HG03103 (cell line): ENCODE results near the gene GPR33.
"Not testable (repeated sequence)": the region's sequence is repeated elsewhere in the genome, so short reads cannot be mapped to it uniquely, and the experiment has no call there.

Source experiments
- ATAC-seq: cut with Tn5 transposase; IDR thresholded peaks from one replicate; pipeline ENCODE4 v1.9.1; 2021; ENCODE audit warnings: low read depth; ENCODE audit not compliant: unreplicated experiment

Gene GPR33

DNA sequence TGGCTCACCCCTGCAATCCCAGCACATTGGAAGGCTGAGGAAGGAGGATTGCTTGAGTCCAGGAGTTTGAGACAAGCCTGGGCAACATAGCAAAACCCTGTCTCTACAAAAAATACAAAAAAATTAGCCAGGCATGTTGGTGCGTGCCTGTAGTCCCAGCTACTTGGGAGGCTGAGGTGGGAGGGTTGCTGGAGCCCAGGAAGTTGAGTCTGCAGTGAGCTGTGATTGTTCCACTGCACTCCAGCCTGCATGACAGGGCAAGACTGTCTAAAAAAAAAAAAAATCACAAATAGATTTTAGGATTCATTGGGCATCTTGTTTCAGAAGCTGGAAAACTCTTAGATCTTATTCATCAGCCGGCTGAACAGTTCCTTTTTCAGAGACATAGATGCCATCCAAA is 25.4 kb downstream of the GPR33 start:
- ATAC-seq = not testable (repeated sequence)

DNA sequence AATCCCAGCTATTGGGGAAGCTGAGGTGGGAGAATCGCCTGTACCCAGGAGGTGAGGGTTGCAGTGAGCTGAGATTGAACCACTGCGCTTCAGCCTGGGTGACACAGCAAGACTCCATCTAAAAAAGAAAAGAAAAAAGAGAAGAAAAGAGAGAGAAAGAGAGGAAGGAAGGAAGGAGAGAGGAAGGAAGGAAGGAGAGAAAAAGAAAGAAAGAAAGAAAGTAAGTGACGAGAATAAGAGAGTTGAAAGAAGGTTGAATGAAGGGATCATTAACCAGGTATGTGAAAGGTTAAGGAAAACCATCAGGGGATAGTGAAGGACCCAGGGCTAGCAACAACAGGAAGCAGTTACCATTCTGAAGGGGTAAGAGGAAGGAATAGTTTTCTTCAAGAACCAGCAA is 26.3 kb downstream of the GPR33 start:
- ATAC-seq = no peak

- ATAC-seq = no peak
These were observed 29.9 kb downstream of the GPR33 start for GRCh38 chr14:31457665-31458659.

DNA sequence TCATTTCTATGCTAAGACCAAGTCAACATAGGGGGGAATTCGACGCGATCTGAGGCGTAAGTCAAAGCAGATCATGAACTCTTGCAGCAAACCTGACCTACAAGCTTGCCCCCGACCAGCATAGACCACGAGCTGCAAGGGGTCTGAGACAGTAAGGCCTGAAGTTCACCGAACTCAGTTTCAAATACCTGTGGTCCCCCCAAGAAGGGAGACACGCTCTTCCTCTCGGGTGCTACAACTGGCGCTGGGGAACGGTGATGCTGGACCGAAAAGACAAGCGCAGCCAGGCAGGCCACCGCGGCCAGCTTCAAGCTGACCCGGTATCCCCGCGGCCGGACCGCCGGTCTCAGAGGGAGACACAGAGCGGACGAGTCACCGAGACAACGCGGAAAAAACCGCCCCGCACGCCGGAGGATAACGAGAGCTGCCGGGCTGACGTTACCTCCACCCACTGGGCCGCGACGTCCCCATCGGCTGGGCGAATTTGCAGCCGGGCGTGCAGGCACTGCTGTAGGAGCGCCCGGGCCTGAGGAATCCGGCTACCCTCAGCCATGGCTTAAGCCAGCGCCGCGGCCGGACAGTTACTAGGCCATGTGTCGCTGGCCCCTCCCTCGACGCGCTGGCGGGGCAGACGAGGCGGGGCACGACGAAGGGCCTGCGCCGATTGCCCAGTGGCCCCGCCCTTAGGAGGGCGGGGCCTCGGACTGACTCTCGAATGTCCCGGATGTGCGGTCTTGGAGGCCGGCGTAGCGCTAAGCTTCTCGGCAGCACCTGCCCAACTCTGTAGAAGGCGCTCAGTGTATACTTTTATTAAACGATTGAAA is 30.8 kb downstream of the GPR33 start, which contains the start of gene DTD2:
TSS of gene DTD2 (minus strand) at position 666 of the 824 bp plus-strand sequence. CDS start at position 553, 113 bp downstream.
- peak; percentile 94 for ATAC-seq

- no peak for ATAC-seq
These were observed 37.7 kb downstream of the GPR33 start for GRCh38 chr14:31449971-31450610.

- ATAC-seq = no peak
These were observed 38.7 kb downstream of the GPR33 start for GRCh38 chr14:31449136-31449535.

GRCh38 chr14:31445703-31446102 is 42.1 kb downstream of the GPR33 start:
- no peak for ATAC-seq

DNA sequence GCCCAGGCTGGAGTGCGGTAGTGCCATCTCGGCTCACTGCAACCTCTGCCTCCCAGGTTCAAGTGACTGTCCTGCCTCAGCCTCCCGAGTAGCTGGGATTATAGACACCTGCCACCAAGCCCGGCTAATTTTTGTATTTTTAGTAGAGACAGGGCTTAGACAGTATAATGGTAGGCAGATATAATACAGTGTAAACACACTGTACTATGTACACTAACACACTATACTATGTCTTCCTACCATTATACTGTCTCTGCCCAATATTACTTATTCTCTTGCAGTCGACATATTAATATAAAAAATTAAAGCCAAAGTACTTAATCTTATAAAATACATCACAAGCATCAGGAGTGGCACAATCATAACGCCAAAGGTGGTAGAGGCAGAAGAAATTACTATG is 45.6 kb downstream of the GPR33 start:
- no peak for ATAC-seq

GRCh38 chr14:31441273-31442111 is 46.3 kb downstream of the GPR33 start:
- no peak for ATAC-seq

GRCh38 chr14:31440280-31440679 is 47.6 kb downstream of the GPR33 start:
- ATAC-seq = no peak

DNA sequence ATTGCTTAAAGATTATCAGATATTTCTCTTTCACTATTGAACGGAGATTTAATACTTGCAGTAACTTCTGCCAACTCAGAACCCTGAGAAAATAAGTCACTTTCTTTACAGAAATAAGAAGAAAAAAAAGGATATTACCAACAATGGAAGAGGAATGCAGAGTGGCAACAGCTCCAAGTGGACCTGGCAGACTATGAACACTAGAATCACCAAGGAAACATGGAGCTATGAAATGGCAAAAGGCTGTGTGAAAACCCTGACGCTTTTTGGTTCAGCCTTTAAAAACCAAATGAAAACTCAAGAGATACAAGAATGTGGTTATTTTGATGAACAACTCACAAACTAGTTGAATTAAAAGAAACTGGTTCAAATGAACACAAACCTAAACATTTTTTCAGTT is 48.3 kb downstream of the GPR33 start:
- no peak for ATAC-seq

DNA sequence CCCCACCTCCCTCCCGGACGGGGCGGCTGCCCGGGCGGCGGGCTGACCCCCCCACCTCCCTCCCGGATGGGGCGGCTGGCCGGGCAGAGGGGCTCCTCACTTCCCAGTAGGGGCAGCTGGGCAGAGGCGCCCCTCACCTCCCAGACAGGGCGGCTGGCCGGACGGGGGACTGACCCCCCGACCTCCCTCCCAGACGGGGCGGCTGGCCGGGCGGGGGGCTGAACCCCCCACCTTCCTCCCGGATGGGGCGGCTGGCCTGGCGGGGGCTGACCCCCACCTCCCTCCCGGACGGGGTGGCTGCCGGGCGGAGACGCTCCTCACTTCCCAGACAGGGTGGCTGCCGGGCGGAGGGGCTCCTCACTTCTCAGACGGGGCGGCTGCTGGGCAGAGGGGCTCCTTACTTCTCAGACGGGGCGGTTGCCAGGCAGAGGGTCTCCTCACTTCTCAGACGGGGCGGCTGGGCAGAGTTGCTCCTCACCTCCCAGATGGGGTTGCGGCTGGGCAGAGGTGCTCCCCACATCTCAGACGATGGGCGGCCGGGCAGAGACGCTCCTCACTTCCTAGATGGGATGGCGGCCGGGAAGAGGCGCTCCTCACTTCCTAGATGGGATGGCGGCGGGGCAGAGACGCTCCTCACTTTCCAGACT is 50.7 kb downstream of the GPR33 start:
- not testable (repeated sequence) for ATAC-seq

GRCh38 chr14:31435276-31435675 is 52.6 kb downstream of the GPR33 start:
- no peak for ATAC-seq
